HG03066 (cell line): ENCODE results near the gene SEMA4D.
A peak's percentile ranks its signal among the peaks of the same experiment; 100 is the strongest.
"Not testable (repeated sequence)": the region's sequence is repeated elsewhere in the genome, so short reads cannot be mapped to it uniquely, and the experiment has no call there.

ENCODE experiments used
- ATAC-seq: cut with Tn5 transposase; IDR thresholded peaks from one replicate; pipeline ENCODE4 v1.9.1; 2021; ENCODE audit warnings: low read depth; ENCODE audit not compliant: unreplicated experiment

The SEMA4D gene

DNA sequence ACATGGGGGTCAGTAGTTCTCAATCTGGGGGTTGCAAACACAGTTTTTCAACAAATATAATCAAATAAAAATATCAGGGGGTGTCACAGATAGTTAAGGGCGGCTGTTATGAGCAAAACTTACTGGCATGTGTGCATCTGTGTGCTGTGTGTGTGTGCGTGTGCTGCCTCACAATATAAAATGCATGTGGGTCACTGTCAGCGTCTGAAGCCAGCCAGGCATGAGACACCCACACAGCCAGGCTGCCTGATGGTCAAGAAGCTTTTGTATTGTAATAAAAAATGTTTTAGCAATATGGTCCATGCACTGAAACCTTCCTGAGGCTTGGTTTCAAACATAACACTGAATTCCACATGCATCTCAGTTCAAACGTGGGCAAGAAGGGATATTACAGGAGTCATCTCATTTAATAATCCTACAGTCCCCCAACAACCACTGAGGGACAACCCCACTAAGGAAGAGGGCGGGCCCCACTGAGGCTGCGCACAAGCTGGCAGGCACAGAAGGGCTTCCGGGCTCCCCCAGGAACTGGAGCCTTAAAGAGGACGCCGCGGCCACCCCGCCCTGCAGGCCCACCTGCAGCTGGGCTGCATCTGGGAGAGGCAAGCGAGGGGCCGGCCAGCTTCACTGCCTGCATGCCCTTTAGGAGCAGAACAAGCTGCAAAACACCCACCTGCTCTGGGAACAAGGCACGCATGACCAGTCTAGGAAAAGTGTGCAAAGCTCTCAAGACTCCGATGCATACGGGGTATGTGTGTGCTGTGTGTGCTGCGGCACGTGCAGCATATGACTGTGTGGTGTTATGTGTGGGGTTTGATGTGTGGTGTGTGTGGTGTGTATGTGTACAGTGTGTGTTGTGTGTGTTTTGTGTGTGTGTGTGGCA, 14.1 kb downstream of the SEMA4D start:
- peak; percentile 64 for ATAC-seq

- ATAC-seq: no peak
These were observed 15.0 kb downstream of the SEMA4D start for GRCh38 chr9:89482901-89483361.

- no peak for ATAC-seq
These were observed 15.7 kb downstream of the SEMA4D start for GRCh38 chr9:89482056-89482851.

- no peak for ATAC-seq
These were observed 16.4 kb downstream of the SEMA4D start for GRCh38 chr9:89481538-89481915.

- no peak for ATAC-seq
These were observed 16.9 kb downstream of the SEMA4D start for GRCh38 chr9:89480825-89481537.

GRCh38 chr9:89480372-89480771, 17.5 kb downstream of the SEMA4D start:
- not testable (repeated sequence) for ATAC-seq

- not testable (repeated sequence) for ATAC-seq
These were observed 18.3 kb downstream of the SEMA4D start for GRCh38 chr9:89479669-89480011.

- ATAC-seq: no peak
These were observed 18.9 kb downstream of the SEMA4D start for GRCh38 chr9:89478821-89479668.

GRCh38 chr9:89477811-89478630, 19.9 kb downstream of the SEMA4D start:
- no peak for ATAC-seq

DNA sequence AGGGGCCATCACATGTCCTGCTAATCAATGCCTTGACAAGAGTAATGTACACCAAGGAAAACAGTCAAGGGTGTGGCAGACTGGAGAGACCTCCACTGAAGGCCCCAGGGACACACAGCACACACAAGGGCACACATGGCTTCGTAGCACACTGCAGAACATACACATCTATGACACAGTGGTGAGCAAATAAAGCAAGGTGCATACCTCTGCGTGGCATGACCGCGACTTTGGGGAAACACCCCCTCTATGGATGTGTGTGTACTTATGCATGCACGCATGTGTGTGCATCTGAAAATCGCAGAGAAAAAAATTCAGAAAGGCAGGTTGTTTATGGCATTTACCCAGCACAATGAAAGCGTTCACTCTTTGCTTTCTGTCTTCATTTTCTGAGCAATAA, 20.5 kb downstream of the SEMA4D start:
- no peak for ATAC-seq

GRCh38 chr9:89476546-89476945, 21.4 kb downstream of the SEMA4D start:
- no peak for ATAC-seq

DNA sequence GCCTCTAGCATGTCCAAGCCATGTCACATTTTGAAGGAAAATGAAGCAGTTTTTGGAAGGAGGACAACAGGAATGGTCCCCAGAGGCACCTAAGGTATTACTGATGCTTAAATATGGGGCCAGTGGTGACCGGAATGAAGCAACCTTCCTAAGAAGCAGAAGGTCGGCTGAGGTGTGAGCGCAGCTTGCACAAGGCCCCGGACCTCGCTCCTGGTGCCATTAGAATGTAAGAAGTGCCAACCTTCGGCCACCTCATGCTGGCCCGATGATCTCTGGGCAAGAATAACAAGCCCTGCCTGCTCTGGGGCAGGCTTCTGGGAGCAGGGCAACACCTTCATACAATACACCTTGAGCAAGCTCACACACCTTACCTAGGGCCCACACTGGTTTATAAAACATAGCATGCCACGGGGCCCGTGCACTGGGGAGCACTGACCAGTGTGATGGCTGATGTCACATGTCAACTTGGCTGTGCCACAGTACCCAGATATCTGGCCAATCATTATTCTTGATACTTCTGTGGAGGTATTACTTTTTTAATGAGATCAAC, 21.9 kb downstream of the SEMA4D start:
- ATAC-seq: no peak

DNA sequence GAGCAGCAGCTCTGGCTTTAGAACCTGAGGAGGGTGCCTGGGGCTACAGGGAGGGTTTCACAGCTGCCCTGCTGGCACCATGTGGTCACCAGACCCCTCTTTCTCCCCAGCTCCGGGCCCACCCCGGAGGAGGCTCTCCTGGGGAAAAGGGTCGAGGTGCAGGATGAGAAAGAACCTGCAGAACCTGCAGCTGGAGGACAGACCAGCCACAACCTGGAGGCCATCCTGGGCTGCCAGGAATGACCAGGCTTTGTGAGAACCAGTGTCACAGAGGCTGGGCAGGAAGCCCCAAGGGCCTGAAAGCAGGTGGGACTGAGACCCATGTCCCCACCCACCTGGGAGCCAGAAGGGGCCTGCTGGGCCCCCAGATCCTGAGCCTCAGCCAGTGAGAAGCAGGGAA, 23.0 kb downstream of the SEMA4D start:
- no peak for ATAC-seq

- ATAC-seq: no peak
These were observed 24.0 kb downstream of the SEMA4D start for GRCh38 chr9:89473762-89474469.

DNA sequence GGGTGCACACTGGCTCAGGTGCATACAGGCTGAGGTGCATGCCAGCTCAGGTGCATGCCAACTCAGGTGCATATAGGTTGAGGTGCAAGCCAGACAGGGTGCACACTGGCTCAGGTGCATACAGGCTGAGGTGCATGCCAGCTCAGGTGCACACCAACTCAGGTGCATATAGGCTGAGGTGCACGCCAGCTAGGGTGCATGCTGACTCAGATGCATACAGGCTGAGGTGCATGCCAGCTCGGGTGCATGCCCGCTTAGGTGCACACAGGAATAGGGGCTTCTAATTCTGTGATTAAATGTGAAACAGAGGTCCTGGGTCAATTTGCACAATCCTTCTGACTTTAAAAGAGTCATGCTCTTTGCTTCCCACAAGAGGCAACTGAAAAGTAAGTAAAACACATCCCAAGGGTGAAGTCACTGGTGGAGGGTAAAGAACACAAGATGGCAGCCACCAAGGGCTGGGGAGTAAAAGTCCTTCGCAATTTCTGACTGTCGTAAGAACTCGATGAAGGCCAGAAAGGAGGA, 26.1 kb downstream of the SEMA4D start:
- not testable (repeated sequence) for ATAC-seq

GRCh38 chr9:89471390-89471789, 26.5 kb downstream of the SEMA4D start:
- ATAC-seq: no peak

GRCh38 chr9:89470224-89470839, 27.6 kb downstream of the SEMA4D start:
- ATAC-seq: no peak

DNA sequence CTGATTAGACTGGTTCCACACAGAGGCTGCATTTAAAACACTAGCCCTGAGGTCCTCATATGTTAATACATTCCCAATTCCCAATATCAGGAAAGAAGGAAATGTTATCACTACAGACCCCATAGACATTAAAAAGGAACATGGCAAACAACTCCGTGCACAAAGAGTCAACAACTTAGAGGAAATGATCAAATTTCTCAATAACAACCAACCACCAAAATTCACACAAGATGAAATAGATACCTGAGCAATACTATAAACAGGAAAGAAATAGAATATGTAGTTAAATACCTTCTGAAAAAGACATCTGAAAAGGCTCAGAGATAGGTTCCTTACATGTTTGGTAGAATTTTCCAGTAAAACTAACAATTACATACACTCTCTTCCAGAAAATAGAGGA, 28.9 kb downstream of the SEMA4D start:
- ATAC-seq: no peak
